H4 (cell line): Measurements from ENCODE around the gene UBE3A. TPM values are rescaled to one million over a fixed set of nuclear protein-coding genes. Genes with fewer than 3 reads are reported as not detected.

Source experiments
- DNase-seq: peaks from one replicate; pipeline ENCODE4 v3.0.0-alpha.2; 2015; ENCODE audit warnings: low spot score
- total RNA-seq: library from RNA; depleted of rRNA; stranded (reverse); fragments of >200 nt; shearing (Covaris generic); gene quantifications from 2 replicates; pipeline ENCODE4 v1.2.3, GENCODE V29; 2014

Gene UBE3A
- total RNA-seq, 1 experiment from 2014 or later = 39.8 TPM

DNA sequence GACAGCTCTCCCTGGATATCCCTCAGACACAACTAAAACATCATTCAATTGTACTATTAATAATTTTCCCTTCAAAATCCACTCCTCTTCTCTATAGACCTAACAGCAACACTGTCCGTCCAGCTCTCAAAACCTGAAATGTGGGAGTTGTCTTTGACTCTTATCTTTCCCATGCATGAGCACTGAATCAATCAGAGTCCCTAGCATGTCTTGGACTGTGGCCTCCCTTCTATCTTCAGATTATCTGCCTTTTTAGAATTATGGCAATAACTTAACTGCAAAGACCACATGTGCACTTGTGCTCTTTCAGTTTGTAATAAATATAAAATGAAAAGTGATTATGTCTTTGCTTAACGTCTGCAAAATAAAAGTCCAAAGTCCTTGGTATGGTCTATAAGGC is 107.0 kb downstream of the UBE3A start:
- no peak for DNase-seq

DNA sequence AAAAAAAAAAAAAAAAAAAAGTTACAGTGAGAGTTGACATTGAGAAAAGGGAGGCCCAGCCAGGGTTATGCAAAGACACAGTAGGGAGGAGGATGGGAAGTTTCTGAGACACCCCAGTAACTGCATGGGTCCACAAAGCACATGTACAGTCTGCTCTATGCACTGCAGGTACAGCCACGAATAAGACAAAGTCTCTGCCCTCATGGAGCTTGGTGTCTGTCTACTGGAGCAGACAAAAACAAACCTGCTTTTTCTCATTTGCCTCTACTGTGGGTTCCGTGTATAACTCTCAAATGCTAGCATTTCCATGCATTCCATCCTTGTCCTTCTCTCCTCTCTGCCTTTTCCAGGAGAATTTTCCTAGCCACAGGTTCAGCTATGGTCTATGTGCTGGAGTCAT is 107.4 kb downstream of the UBE3A start:
- DNase-seq = no peak

DNA sequence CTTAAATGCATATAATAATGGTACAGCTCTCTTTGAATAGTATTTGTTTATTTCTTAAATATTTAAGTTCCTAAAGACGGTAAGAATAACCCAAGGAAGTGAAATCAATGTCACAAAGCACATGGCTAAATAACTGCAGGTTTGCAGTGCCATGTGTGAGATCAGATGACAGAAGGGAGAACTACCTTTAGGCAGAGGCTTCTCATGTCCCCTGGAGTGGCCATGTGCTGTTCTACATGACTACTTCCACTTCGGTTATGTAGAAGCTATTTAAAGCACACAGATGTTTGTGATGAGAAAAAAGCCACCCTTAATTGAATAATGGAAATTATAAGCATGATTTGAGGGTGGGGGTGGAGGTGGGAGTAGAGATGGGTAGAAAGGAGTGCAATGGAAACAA is 109.1 kb downstream of the UBE3A start:
- DNase-seq = no peak

DNA sequence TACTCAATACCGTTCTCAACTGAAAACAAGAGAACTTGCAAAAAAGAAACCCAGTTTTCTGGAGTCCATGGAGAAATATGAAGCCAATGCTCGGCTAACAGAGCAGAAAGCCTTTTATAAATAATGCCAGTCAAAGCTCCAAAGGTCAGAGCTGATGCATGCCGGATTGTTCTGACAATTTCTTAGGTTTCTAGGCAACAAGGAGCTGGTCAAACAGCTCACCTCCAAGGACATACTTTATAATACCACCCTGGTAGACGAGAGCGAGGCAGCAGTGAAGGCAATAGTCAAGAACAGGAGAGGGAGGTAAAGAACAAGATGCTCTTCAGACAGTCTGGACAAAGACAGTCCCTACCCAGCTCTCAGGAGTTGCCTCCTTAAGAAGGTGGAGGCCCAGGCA is 111.1 kb downstream of the UBE3A start:
- no peak for DNase-seq

DNA sequence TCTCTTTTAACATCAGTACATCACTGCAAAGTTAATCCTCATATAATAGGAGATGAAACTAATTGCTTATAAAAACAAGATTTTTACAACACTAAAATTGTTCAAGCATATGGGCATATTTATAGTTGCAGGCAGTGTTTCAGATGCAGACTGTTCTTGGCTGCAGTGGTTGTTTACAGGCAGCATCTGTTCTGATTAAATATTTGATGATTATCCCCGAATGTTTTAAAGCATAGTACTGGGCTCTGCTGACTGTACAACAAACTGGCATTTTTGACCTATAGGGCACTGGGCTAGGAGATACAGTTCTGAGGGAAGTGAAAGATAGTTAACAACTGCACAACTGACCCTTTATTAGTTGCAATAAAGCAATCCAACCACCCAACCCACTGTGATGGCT is 113.6 kb downstream of the UBE3A start:
- no peak for DNase-seq

DNA sequence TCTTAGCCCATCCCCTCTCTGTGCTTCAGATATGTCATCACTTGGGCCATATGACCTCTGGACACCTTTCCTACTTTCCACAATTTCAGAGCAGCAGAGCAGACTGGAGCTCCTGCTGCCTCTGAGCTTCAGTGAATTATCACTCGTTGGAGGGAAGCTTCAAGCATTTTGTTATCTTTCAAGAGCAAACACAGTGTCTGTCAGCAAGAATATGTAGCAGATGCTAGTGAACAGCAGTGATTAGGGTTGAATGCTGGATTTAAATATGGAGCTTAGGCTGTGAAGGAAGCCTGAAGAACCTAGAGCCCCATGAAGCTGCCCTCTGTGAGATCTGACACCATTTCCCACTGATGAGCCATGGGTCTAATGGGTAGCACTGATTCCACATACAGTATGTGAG is 115.4 kb downstream of the UBE3A start:
- no peak for DNase-seq

DNA sequence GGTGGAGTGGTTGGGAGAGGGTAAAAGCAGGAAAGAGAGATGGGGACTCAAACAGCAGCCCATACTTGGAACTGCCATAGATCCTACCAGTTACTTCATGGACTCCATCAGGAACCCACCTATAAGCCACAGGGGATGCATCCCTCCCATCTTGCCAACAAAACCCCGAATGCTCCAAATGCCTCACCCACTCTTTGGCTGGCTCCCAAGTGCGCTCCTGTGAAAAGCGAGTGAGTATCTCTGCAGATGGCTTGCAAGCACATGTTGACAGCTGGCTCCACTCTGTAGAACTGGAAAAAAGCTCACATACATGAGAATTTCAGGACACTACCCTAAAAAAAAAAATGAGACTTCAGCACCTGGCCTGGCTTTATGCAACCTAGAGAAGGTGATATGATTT is 151.0 kb downstream of the UBE3A start:
- no peak for DNase-seq
